ENCODE results near the gene VWA8. TPM values are rescaled to one million over a fixed set of nuclear protein-coding genes. Genes with fewer than 3 reads are reported as not detected.

The VWA8 gene
- total and polyA plus RNA-seq, 2 of the 13 experiments (the other 11 are each of a cell fraction or from before 2014, with no cell fraction given), result 9.1 to 17.3 TPM

DNA sequence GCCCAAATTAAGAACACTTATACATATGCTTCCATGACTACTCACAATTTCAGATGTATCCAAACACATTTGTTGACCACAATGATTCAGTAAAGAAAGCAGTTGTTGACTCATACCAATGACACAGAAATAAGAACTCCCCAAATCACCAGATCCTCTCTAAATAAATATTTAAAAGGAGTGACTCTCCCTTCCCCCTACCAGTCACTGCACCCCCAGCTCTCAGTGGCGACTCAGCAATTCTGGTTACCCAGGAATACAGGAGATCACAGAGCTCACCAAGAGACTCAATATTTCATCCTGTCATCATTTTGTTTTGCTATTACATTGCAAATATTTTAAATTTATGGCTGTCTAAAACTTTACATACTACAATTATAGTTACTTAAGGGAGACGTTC lies 372.0 kb downstream of the VWA8 start:
- no TSS peak for BruUV-seq (replicated peaks)
- Histone ChIP-seq H3K79me2 (ENCODE audit: insufficient read depth, low read length) (no peaks in the 10 kb centered on the region), H4K20me1 (ENCODE audit: insufficient read depth, low read length) (no peaks in the 10 kb centered on the region), H3K27ac (ENCODE audit: extremely low read length, insufficient read depth, low read length) (peak overlapping the region; percentile 35), H3K4me2 (ENCODE audit: low read depth, low read length) (no peak overlapping the region), H3K4me3 (replicated peaks in 1 of 3; ENCODE audit: insufficient read depth in 1 of 3, low read depth in 2 of 3, low read length in 3 of 3) (no peak overlapping the region), H3K36me3 (replicated peaks in 1 of 2; ENCODE audit: control insufficient read depth in 1 of 2, insufficient read depth in 2 of 2, low read length in 2 of 2) (peaks cover 2 to 10% of the 10 kb centered on the region in 2 experiments; a peak in 3 of 5 replicates), H3K9ac (ENCODE audit: insufficient read depth, low read depth, low read length) (no peak overlapping the region), H2AFZ (ENCODE audit: low read length) (no peak overlapping the region), H3K27me3 (ENCODE audit: control insufficient read depth in 1 of 2, insufficient read depth in 2 of 2, low read length in 2 of 2) (no peaks in the 10 kb centered on the region), H3K9me3 (ENCODE audit: low read length) (no peaks in the 10 kb centered on the region), H3K4me1 (ENCODE audit: insufficient read depth, low read length) (peaks cover 26% of the 10 kb centered on the region)
- FAIRE-seq (no peak), ATAC-seq (no peak), DNase-seq (ENCODE audit: low spot score) (peak; percentile 50)
- intact Hi-C loops (cut with micrococcal nuclease; ENCODE audit: unreplicated experiment), result no loop called here
- in situ Hi-C loops (cut with HindIII; ENCODE audit: extremely low pct_ligation_motif_present, low pct_unique_long_range_greater_than_20kb), result no loop called here
- ChIA-PET POLR2A (interaction anchor here (0.8 kb wide), 1 partner anchor 25 kb away, joined by 3 read pairs; no protein-coding TSS in a partner anchor), CTCF (ENCODE audit: low intra/inter-chr PET ratio, low total read pairs) (no interaction called here)
- 98% methylated on average over 2 of the region's 2 CpGs for WGBS (ENCODE audit: low lambda C conversion rate)
- TF ChIP-seq FOXP1 (IDR thresholded peaks at IDR 0.05), result no peak
- 0 out of 2 replicates have a peak, but pooled peaks have one; percentile 24 for TF ChIP-seq FOXP1 (CRISPR knock-in tag; IDR thresholded peaks at IDR 0.05)
- peak; percentile 92 for TF ChIP-seq MAFF (IDR thresholded peaks at IDR 0.05; ENCODE audit: low read depth, low read length)
- TF ChIP-seq ZNF282 (IDR thresholded peaks at IDR 0.05; ENCODE audit: partially characterized antibody), result no peak
- no peak for TF ChIP-seq ZNF230 (CRISPR knock-in tag; IDR thresholded peaks at IDR 0.05)
- TF ChIP-seq IRX3 (CRISPR knock-in tag; IDR thresholded peaks at IDR 0.05; ENCODE audit: borderline replicate concordance, low read depth), result no peak
- 0 out of 2 replicates have a peak, but pooled peaks have one; percentile 12 for TF ChIP-seq FOXA3 (CRISPR knock-in tag; IDR thresholded peaks at IDR 0.05)
- TF ChIP-seq MAFK (conservative IDR thresholded peaks at IDR 0.05 in 1 of 2, IDR thresholded peaks at IDR 0.05 in 1 of 2; ENCODE audit: low read length in 2 of 2), result peak; percentile 87 to 97
- TF ChIP-seq, protein P1, sequence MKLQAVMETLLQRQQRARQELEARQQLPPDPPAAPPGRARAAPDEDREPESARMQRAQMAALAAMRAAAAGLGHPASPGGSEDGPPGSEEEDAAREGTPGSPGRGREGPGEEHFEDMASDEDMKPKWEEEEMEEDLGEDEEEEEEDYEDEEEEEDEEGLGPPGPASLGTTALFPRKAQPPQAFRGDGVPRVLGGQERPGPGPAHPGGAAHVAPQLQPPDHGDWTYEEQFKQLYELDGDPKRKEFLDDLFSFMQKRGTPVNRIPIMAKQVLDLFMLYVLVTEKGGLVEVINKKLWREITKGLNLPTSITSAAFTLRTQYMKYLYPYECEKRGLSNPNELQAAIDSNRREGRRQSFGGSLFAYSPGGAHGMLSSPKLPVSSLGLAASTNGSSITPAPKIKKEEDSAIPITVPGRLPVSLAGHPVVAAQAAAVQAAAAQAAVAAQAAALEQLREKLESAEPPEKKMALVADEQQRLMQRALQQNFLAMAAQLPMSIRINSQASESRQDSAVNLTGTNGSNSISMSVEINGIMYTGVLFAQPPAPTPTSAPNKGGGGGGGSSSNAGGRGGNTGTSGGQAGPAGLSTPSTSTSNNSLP (IDR thresholded peaks at IDR 0.05; ENCODE audit: low read depth, low read length), result 0 out of 2 replicates have a peak, but pooled peaks have one; percentile 18
- TF ChIP-seq ZNF281 (CRISPR knock-in tag; IDR thresholded peaks at IDR 0.05; ENCODE audit: borderline replicate concordance), result peak; percentile 33; the same call in 1 of the 2 replicates
- peak; percentile 92 for TF ChIP-seq NFE2L2 (IDR thresholded peaks at IDR 0.05; ENCODE audit: low read length)
- peak; percentile 71 for TF ChIP-seq FOSL2 (CRISPR knock-in tag; IDR thresholded peaks at IDR 0.05)
- no peak for TF ChIP-seq TCF12 (IDR thresholded peaks at IDR 0.05)
- no peak for TF ChIP-seq TCF12 (CRISPR knock-in tag; IDR thresholded peaks at IDR 0.05)
- TF ChIP-seq SMC3 (IDR thresholded peaks at IDR 0.05; ENCODE audit: low read length), result peak; percentile 8; the same call in 1 of the 2 replicates
- TF ChIP-seq ARID5B (CRISPR knock-in tag; IDR thresholded peaks at IDR 0.05), result peak; percentile 39; the same call in 1 of the 2 replicates
- TF ChIP-seq NFE2 (CRISPR knock-in tag; IDR thresholded peaks at IDR 0.05), result peak; percentile 30; the same call in 1 of the 2 replicates
- TF ChIP-seq ERF (CRISPR knock-in tag; IDR thresholded peaks at IDR 0.05), result no peak
- TF ChIP-seq GATAD2A (CRISPR knock-in tag; IDR thresholded peaks at IDR 0.05), result peak; percentile 21; the same call in 1 of the 2 replicates
